ENCODE results near the gene ESYT3.

GRCh38 chr3:138401834-138402233 is 32.6 kb upstream of the ESYT3 start:
- TF ChIP-seq CTCF (IDR thresholded peaks at IDR 0.05) (no peak), POLR2AphosphoS5 (IDR thresholded peaks at IDR 0.05) (no peak)

All from suprapubic skin (tissue), 3 donors.